H1 (cell line): Measurements from ENCODE around the gene VSTM2B.

ENCODE experiments used
- EZH2 ChIP-seq: fragments of 200-600 bp; sonication (generic); IDR thresholded peaks from 2 replicates; pipeline ENCODE4 v1.7.1; 2012; ENCODE audit warnings: low read depth, mild to moderate bottlenecking, moderate library complexity, low read length, inconsistent platforms; ENCODE audit not compliant: severe bottlenecking
- HDAC6 ChIP-seq: IDR thresholded peaks from one replicate; pipeline ENCODE4 v1.7.1; 2012; ENCODE audit warnings: low read depth, mild to moderate bottlenecking, inconsistent platforms, low read length, moderate library complexity
- PHF8 ChIP-seq: fragments of 200-600 bp; sonication (generic); conservative IDR thresholded peaks from 2 replicates; pipeline ENCODE4 v1.7.1; 2012; ENCODE audit warnings: low read depth, mild to moderate bottlenecking, inconsistent platforms, low read length, moderate library complexity
- POLR2A ChIP-seq, 2 experiments: IDR thresholded peaks; 1 replicate in 1 of 2; 2 replicates in 1 of 2; pipeline ENCODE4 v1.6.1; 2011; ENCODE audit warnings: low read depth in 2 of 2, low read length in 2 of 2, mild to moderate bottlenecking in 2 of 2; ENCODE audit errors: control extremely low read depth in 1 of 2
- POLR2AphosphoS5 ChIP-seq: IDR thresholded peaks from 2 replicates; pipeline ENCODE4 v1.6.1; 2011; ENCODE audit warnings: low read depth, low read length
- TCF12 ChIP-seq: IDR thresholded peaks from 2 replicates; pipeline ENCODE4 v1.6.1; 2011; ENCODE audit warnings: low read depth, mild to moderate bottlenecking, low read length

DNA sequence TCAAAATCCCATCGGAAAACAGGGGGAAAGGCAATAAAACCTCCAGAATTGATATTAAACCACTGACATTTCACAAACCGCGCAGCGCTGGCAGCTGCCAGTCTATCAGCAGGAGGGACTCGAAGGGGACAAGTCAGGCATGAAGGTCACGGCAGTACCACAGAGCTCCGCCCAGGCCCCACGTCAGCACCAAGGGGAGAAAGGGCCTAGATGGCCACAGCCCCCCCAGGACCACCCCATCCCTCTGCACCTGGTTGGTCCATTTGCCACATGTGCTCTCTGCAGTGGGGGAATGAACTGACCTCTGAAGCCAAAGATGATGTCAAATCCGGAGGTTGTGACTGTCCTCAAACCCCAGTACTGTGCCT lies 9.5 kb upstream of the VSTM2B start:
- no peak for TF ChIP-seq HDAC6
- TF ChIP-seq POLR2AphosphoS5 = no peak
- TF ChIP-seq PHF8 = no peak
- TF ChIP-seq EZH2 = no peak
- no peak for TF ChIP-seq TCF12
- TF ChIP-seq POLR2A (IDR thresholded peaks at IDR 0.05; ENCODE audit: control extremely low read depth in 1 of 2, low read depth in 2 of 2, low read length in 2 of 2) = no peak
